DMS53 (cell line): ENCODE measurements around the gene PAK3.

ENCODE experiments used
- DNase-seq: peaks from one replicate; lab custom pipeline; 2025; lab: John Stamatoyannopoulos, UW

Gene PAK3

DNA sequence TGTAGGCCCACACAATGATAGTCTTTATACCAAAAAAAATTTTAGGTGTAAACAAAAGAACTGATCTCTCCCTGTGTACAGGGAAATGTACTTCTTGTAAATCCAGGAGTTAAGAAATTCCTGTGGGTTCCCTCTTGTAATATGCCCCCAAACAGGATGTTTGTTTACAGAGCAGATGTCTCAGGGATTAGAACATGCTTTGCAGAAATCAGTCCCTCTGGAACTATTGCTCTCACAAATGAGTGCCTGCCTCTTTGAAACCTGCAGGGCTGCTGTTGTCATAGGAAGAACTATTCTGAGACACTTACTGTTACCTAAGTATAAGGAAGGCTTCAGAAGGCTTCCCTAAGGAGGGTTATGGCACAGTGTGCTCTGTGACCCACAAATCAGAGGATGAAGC lies 35.6 kb downstream of the PAK3 start:
- DNase-seq = peak; percentile 4

DNA sequence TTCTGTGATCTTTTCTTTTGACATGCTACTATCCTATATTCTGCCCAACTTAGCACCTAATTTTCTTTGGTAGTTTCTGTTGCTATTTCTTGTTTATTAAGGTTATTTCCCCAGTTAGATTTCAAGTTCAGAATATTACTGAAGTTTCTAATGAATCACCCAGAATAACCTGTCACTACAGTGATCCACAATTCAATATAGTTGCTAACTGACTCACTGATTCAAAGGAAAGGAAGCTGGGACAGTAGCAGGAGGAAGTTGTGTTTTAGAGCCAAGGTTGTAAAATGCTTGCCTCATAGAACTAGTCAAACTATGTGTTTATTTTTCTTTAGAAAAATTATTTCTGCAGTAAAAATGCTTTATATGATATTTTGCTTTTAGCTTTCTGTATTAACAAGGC lies 37.4 kb downstream of the PAK3 start:
- DNase-seq = no peak

DNA sequence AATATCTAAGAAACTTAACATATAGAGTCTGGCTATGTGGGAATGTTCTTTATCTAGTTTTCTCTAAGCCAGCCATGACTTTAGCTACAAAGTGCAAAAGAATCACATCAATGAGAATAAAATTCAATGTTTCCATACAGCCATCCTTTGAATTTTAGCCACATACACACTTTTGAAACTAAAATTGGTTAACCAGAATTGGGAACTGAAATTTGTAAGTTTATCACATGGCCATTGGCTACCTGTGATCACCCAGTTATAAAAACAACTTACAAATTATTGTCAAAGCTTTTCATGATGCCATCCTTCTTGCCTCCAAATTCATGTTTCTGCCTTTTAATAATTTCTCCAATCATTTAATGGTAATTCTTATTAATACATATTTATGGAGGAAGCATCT lies 49.9 kb downstream of the PAK3 start:
- DNase-seq = no peak

DNA sequence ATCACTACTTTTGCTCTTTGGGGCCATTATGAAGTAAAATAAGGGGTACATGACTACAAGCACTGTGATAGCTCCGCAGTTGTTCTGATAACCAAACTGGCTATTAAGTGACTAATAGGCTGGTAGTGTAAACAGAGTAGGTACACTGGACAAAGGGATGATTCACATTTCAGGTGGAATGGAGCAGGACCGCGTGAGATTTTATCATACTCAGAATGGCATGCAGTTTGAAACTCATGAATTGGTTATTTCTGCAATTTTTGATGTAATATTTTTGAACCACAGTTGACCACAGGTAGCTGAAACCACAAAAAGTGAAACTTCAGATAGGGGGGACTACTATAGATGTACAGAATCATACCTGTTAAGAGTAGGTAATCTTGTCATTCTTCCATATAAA lies 55.8 kb downstream of the PAK3 start:
- DNase-seq = no peak

DNA sequence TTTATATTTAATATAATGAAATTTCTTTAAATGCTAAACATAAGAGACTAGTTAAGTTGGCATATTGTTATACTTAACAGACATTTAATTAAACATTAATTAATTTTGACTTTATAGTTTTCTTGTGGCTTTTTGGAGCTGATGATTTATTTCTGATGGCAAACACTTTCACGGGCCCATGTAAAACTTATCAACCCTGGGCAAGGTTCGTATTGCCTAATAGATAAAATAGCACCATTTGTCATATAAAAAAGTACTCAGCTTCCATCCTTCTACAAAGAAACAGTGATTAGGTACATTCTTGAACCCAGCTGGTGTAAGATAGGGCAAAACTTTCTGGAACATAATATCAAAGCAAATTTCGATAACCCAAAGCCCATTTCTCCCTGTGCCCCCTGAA lies 63.2 kb downstream of the PAK3 start:
- no peak for DNase-seq

DNA sequence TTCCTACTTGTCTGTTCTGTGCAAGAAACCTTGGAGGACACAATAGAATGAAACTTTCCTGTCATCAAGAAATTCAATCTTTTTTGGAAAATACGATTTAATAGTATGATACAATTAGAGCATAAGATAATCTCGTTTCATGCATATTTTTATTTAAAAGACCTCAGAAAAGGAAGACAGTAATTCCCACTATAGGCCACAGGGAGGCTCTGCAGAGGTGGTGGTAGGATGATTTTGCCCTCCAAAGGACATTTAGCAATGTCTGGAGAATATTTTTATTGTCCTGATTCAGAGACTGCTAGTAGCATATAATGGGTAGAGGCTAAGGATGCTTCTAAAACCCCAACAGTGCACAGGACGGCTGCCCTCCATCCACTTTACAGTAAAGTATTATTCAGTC lies 68.7 kb downstream of the PAK3 start:
- peak; percentile 40 for DNase-seq

DNA sequence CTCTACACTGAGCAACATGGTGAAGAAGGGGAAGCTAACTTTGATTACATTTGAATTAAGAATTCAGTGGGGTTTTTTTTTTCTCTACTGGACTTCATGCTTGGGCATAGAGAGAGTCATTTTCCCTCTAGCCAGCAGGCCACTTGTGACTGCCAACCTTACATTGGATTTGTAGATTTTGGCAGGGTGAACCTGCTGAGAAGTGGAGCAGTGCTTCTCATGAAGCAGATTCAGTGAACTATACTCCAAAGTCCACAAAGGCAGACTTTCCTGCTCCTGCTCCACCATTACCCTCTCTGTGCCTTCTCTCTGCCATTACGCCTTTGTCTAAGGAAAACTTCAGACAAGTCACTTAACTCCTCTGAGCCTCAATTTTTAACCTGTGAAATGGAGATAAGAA lies 69.9 kb downstream of the PAK3 start:
- no peak for DNase-seq

DNA sequence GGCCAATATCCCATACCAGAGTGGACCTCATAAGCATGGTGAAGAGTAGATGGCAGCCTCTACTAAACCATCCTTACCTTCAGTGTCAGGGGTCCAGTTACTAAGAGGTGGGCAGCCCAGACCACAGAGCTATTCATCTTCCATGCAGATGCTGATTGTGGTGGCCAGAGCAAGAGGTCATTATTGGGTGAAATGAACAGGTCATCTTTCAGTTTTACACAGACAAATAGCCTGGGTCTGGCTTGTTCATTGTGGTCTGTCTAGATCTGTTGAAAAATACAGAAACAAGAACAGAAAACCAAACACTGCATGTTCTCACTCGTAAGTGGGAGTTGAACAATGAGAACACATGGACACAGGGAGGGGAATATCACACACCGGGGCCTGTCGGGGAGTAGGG lies 71.3 kb downstream of the PAK3 start:
- no peak for DNase-seq

DNA sequence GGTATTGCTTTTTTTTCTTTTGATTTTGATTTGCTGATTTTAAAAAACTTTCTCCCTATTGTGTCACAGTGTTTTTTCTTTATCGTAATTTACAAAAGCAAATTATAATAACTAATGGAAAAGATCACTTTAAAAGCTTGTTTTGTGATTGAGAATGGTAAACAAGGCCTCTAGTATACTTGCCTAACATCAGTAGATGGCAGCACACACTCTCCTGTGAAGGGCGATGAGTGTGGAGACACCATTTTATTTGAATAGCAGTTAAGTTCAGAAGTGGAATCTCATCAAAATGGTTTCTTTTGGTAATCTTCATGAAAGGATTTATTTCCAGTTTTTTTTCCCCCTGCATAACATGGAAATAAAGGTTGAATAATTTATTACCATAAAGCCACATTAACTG lies 72.3 kb downstream of the PAK3 start:
- DNase-seq = peak; percentile 76

DNA sequence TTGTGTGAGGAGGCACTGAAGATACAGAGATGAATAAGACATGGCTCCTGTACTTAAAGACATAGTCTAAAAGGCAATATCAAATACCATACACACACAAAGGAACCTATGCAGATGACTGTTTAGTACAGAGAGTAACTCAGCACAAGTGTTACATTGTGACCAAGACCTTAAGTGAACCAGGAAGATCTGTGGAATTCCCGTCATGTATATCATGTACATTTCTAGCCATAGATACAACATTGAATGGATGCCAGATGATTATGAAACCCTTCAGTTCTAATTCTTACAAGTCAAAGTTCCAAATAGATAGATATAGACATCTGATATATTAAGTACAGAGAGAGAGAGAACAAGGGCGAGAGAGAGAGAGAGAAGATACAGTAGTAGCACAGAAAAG lies 73.2 kb downstream of the PAK3 start:
- DNase-seq = peak; percentile 10

DNA sequence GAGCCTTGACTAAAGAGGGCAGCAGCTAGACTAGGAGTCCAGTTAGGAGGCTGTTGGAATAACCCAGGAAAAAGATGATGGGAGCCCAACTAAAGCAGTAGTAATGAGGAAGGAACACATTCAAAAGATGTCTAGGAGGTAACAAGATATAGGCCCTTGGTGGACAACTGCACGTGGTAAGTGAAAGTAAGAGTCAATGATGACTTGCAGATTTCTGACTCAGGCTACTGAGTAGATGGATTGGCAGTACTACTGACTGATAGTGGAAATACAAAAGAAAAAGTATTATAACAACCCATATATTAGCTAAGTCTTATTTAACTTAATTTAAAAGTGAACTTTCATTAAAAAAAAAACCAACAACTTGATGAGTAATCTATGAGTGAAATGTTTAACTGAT lies 74.0 kb downstream of the PAK3 start:
- peak; percentile 38 for DNase-seq

DNA sequence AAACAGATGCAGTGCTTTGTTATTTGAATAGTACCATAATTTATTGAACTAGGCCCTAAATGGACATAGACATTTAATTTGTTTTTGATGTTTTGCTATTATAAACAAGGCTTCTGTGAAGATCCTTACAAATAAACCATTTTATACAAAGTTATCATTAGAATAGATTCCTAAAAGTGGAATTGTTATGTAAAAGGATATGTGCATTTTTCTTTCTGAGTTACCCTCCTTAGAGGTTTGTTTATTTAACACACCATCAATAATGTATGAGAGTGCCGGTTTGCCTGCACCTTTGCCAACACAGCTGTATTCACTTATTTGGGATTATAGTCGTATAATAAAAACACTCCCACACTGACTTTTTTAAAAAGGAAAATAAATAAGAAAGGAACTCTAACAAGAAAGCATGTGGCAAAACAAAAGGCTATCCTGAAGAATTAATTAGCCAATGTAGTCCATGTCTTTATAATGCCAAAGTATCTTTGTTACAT lies 84.8 kb downstream of the PAK3 start:
- peak; percentile 17 for DNase-seq

DNA sequence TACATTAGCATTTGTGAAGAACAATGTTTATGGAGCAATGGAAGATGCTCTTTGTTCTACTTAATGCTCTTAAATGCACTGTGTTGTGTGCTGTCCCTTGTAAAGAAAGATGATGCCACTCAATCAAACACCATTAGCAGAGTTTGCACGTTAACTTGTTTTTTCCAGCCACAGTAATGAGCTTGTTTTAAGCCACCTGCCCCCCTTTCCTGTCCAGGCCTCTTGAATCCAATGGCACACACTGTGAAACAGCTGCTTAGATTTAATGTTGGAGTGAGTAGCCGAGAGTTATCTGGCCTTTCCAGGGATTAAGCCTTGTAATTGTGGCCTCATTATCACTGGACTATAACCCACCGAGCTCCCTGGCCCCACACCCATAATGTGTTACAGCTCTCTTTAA lies 86.0 kb downstream of the PAK3 start:
- DNase-seq = peak; percentile 34

DNA sequence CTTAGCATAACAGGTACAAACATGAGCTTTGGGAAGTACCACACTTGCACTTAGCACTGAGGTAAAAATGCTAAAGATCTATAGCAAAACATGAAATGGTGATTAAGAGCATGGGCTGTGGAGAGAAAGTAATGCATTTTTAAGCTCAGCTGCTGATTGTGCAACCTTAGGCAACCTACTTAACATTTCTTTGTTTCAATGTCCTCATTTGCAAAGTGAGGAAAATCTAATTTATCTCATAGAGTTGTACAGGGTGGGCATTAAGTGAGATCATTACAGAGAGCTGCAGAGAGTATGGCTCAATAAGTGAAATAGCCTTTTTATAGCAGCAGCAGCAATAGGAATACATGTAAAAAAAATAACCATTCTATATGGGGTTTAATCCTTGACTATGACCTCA lies 87.0 kb downstream of the PAK3 start:
- no peak for DNase-seq

DNA sequence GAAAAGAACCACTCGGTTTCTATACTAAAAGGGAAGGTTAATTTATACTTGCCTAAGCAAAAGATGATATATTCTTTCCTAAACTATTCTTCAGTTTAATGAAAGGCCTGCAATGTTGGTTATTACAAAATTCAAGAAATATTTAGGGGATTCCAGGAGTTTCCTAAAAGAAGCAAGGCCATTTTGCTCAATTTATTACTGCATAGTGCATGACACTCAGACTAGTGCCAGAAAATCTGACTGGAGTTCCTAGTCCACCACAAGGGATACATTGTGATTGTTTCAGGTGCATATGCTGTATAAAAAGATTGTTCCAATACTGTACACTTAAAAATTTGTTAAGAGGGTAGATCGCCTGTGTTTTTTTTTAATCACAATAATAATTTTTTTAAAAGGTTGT lies 95.6 kb downstream of the PAK3 start:
- no peak for DNase-seq

DNA sequence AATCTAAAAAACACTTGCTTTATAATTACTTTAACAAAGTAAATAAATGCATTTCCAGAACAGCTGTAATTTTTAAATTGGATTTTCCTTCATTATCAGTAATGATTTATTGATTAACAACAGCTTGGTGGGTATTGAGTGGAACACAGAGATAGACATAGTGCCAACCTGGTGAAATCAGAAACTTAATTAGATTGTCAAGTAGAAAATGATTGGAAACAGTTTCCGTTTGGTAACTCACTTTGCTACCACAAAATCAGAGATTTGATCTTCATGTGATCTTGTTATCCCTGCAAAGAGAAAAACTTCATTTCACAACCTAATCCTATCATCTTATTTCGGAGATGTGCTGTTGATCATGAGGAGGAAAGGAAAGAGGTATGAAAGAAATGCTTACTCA lies 103.5 kb downstream of the PAK3 start:
- DNase-seq = no peak

DNA sequence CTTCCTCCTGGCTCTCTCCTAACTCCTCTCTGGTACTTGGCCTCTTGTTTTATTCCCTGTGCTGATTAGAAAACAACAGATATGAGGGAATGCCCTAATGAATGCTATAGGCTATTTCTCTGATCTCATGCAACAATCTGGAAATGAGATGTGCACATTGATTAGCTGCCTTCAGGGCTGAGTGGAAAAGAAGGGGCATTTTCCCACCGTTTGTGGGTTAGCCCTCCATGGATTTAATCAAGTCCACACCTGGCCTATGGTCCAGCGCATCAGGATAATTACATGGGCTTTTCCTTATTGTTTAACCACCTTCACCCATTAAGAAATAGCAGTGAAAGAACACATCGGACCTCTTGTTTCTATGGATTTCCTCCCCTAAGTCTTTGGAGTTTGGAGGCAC lies 104.3 kb downstream of the PAK3 start:
- DNase-seq = no peak

DNA sequence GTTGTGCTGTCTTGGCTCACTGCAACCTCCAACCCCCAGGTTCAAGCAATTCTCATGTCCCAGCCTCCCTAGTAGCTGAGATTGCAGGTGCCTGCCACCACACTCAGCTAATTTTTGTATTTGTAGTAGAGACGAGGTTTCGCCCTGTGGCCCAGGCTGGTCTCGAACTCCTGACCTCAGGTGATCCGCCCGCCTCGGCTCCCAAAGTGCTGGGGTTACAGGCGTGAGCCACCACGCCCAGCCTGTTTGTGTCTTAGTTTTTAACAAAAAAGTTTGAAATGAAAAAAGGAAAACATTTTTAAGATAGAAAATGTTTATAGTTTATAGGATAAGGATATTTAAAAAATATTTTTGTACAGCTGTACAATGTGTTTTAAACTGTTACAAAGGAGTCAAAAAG lies 111.9 kb downstream of the PAK3 start:
- no peak for DNase-seq

DNA sequence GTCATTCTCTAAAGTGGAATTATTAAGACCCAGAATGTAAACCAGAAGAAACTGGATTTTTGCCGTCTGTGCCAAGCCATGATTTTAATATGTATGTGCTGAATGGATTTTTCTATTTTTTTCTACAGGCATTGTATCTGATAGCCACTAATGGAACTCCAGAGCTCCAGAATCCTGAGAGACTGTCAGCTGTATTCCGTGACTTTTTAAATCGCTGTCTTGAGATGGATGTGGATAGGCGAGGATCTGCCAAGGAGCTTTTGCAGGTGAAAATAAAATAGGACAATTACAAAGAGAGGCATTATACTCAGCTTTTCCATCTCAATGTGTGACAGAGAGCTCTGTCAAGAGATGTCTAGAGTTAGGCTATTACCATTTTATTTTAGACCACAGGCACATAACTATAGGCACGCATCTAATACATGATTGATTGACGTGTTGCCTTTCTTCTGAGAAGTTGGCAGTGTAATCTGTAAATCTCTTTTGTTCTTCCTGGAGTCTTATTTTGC lies 120.4 kb downstream of the PAK3 start:
- no peak for DNase-seq

DNA sequence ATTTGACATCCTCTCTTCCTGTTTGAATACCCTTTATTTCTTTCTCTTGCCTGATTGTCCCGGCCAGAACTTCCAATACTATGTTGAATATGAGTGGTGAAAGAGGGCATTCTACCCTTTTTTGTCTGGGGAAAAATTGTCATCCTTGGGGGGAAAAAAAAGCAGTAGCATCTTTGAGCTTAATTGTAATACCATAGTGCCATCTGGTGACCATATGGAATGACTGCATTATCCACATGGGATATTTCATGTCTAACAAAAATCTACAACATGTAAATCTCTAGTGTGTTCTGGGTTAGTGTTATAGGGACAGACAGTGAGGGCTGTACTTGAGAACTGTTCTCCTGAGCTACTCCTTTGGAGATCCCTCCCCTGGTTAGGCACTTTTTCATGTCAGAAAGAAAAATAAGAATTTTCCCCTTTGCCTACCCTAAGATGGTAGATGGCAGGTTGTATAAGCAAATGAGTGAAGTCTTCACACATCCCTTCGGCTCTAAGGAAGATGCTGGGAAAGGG lies 148.3 kb downstream of the PAK3 start:
- peak; percentile 61 for DNase-seq

DNA sequence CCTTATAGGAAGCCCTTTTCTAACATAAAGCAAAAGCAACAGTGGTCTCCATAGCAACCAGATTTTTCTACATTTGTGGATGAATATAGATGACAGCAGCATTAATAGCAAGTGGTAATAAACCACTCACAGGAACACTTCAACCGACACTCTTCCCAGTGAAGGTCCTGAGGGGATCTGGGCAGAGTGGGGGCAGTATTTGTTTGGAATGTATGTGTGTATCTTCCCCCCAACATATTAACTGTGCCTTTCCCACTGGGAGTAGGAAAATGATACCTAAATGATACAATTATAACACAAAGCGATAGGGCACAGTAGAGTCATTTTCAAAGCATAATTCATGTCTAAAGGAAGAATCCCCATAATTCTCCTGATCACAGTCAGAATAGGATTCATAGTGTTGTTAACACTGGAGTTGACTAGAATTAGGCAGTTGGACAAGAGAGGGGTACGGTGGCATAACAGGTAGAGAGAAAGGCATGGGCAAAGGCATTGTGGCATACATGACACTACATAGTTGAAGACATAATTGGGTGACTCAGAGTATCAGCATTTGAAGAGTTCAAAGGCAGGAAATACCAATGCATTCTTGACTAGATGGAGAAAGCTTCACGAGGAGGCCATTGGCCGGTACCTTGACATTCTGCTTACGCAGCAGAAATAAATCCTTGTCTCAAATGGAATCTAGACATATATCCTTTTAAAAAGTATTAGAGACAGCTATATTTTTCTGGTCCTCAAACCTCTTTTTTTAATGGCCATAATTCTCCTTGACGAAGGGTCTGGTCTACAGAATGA lies 159.1 kb downstream of the PAK3 start:
- DNase-seq = peak; percentile 31

DNA sequence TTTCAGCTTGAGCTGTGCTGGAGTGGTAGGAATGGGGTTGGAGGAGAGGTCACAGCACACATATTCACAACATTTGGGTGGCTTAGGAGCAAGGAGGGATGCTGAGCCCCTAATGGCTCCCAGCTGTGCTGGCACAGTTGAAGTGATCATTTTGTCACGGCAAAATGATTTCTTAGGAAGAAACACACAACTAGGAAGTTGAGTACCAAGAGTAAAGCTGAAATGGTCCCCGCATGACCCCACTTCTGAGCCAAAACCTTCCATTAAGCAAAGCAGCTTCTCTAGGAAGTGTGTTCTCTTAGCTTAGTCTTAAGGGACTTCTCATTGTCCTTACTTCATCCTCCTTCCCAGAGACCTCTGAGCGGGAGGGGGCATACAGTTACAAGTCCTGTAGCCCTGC lies 161.7 kb downstream of the PAK3 start:
- DNase-seq = no peak

DNA sequence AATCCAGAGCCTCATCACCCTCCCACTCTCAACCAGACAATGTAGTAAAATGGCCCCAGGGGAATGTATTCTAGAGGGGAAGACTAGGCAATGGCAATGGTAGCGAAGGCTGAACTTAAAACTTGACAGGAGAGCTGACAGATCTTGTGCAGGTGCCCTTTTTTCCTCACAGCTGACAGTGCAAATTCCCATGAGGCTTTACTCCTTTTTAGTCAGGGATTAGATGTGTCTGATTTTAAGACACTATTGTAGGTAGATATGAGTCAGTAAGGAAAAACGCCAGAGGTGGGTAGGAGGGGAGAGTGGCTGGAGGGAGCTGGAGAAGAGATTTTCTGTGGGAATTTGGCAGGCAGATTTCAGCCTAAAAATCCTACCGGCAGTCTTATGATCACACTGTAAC lies 163.6 kb downstream of the PAK3 start:
- DNase-seq = no peak

DNA sequence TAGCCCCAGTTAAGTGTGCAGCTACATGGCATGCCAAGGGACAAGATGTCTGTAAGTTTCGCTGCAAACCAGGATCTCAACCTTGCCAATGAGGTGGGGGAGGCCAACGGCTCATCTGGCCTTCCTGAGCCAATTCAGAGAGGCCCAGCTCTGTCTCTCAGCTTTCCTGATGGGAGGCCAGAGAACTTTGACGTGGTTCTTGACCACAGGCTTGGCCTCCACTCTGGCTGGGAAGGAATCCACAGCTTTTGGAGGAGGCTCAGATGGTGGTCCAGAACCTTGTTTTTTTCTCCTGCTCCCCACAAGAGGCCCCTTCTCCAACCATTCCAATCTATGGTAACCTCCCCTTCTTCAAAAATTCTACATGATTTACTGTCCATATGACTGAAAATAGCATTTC lies 164.5 kb downstream of the PAK3 start:
- DNase-seq = no peak
